ENCODE measurements around the gene FOXD4.
"Not testable (repeated sequence)": the region's sequence is repeated elsewhere in the genome, so short reads cannot be mapped to it uniquely, and the experiment has no call there.

FOXD4 gene

DNA sequence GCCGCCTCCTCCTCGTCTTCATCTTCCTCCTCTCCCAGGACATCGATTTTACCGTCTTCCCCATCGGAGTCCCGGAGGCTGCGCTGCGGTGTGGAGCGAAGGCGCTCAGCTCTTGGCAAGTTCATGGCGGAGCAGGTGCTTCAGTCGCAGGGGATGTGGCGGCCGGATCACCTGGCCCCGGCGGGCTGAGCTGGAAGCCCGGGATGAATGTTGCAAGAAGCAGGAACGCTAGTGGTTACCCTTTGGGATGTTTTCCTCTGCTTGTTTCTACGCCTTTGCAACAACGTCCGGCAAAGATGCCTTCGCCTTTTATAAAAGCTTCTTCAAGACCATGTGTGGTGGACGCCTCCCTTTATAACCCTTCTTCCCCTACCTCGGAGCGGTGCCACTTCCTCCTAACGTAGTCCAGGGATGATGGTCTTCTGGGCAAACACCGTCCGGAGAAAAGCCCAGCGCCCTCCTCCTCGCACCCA, at the start of gene FOXD4:
Gene FOXD4, minus strand, starts transcription at position 423 of the 473 bp plus-strand sequence. Its CDS starts 298 bp downstream, at position 125.
- DNase-seq (ENCODE audit: low spot score) = not testable (repeated sequence)

- DNase-seq (ENCODE audit: low spot score) = not testable (repeated sequence)
These were observed 41.7 kb upstream of the FOXD4 start for GRCh38 chr9:159871-160270.

- DNase-seq (ENCODE audit: low spot score) = not testable (repeated sequence)
These were observed 33.0 kb upstream of the FOXD4 start for GRCh38 chr9:151173-151572.

DNA sequence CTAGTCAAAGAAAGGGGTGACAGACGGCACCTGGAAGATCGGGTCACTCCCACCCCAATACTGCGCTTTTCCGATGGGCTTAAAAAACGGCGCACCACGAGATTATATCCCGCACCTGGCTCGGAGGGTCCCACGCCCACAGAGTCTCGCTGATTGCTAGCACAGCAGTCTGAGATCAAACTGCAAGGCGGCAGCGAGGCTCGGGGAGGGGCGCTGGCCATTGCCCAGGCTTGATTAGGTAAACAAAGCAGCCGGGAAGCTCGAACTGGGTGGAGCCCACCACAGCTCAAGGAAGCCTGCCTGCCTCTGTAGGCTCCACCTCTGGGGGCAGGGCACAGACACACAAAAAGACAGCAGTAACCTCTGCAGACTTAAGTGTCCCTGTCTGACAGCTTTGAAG, 21.7 kb upstream of the FOXD4 start:
- DNase-seq (ENCODE audit: low spot score) = not testable (repeated sequence)

DNA sequence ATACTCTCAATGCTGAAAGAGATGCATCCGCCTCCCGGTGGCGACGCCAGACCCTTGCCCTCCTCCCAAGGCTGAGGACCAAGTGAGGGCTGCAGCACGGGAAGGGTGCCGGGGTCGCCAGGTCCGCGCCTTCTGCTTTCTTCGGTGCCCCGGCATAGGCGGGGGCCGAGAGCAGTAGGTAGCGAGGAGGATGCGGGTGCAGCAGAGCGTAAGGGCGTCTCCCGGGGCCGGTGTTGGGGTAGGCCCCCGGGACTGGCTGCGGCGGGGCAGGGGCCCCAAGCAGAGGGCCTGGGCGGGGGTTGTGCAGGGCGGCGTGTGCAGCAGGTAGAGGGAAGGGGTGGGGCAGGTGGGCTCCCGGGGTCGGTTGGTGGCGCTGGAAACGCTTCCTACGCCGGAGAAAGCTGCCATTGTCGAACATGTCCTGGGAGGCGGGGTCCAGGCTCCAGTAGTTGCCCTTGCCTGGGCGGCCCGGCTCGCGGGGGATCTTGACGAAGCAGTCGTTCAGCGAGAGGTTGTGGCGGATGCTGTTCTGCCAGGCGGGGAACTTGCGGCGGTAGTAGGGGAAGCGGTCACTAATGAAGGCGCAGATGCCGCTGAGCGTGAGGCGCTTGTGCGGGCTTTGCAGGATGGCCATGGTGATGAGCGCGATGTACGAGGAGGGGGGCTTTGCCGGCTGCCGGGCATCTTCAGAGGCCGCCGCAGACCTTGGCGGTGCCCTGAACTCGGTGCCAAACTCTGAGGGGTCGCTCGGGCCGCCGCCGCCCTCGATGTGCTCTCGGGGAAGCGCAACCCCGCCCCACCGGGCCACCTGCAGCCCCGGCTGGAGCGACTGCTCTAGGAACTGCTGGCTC, 848 bp downstream of the FOXD4 start:
- DNase-seq (ENCODE audit: low spot score) = not testable (repeated sequence)

DNA sequence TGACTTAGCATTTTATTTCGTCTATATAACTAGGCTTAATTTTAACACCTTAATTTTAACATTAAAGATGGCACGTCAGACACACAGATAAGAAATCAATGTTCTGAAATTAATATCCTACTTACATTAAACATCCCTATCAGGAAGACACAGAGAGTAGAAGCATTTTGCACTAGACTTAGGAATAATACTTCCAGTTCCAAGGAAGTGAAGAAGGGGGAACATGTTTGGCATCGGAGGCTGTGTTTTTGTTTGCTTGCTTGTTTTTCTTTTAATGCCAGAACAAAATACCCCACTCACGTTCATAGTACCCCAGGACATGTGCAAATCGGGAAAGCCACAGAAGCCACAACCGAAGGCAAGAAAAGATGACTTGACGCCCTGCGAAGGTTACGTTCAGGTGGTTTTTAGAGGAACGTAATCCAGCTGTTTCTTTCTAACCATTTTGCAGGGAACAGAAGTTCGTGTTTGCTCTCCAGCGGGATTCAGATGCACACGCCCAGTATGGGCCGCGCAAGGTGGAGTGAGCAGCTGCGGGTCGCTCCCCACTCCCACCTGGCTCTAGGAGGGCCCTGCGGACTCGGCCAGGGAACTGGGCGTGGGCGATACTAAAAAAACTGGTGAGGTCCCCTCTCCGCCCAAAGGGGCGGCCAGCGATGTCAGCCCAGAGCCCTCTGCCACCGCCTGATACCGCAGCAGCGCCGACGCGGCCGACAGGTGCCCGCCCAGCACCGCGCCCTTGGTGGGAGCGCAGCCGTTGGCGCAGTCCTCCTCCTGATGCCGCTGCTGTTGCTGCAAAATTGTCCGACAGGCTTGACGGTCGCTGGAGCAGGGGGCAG, 1.8 kb downstream of the FOXD4 start:
- not testable (repeated sequence) for DNase-seq (ENCODE audit: low spot score)

GRCh38 chr9:115118-115451, 3.1 kb downstream of the FOXD4 start:
- DNase-seq (ENCODE audit: low spot score) = not testable (repeated sequence)

- not testable (repeated sequence) for DNase-seq (ENCODE audit: low spot score)
These were observed 3.7 kb downstream of the FOXD4 start for GRCh38 chr9:114267-115117.

DNA sequence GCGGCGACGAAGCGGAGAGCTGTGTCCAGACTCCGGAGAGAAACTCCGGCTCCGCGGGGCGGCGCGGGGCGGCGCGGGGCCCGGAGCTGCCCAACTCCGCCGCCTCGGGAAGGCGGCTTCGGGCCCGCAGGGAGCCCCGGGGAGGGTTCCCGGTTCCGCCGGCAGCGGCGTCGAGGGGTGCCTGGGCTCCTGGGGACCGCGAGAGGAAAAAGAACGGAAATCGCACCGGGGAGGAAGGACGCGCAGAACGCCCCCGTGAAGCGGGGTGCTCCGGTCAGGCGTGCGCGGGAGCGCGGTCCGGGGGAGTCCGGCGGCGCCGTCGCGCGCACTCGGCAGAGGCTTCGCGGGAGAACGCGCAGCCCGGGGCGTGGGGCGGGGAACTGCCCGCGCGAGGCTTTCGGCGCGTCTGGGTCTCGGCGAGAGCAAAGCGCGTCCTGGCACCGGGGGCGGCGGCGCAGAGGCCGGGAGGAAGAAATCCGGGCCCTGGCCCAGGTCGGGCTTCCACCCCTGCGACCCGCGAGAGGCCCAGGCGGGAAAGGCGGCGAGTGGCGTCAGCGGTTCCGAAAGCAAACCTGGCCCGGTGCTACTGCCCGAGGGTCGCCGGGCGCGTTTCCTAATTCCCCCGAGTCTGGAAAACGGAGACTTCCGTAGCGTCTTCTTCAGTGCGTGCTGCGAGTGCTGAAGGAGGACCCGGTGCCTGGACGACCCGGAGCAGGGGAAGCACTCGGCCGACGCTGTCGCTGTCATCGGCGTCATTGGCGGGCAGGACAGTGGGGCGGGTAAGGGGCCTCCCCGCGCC, 4.5 kb downstream of the FOXD4 start:
- DNase-seq (ENCODE audit: low spot score) = peak; percentile 11

DNA sequence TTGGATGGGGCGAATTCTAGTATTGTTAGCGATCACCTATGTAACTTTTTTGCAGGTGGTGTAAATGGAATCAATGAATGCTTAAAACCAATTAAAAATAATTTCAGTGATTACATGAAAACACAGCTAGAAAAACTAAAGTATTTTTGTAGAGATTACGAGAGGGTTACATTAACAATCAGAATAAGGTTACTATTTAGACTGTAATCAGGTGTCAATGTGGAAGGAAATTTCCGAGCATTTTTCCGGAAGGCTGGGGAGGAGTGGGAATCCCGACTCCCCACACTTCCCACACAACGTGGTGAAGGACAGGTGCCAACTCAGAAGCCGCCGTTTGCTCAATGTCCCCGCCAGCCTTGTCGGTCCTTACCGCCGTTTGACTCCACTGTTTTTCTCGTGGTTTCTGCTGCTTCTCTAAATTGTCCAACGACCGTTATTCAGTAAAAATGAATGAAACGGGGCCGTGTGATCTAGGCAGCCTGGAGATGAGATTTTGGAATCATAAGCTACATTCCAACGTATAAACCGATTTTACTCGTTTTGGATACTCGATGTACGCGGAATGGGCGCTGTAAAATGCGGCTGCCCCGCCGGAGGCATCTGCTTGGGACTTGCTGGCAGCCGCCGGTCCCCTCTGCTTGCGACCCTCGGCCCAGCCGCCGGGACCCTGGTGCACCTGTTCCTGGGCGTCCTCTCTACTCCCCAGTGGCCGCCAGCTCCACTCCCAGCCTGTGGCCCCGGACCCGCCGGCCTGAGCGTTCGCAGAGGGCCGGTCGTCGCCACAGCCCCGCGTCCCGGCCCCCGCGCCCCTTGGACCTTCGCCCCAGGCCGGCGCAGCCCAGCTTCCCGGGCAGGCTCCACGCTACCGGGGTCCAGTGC, 5.4 kb downstream of the FOXD4 start:
- DNase-seq (ENCODE audit: low spot score) = not testable (repeated sequence)

- not testable (repeated sequence) for DNase-seq (ENCODE audit: low spot score)
These were observed 7.5 kb downstream of the FOXD4 start for GRCh38 chr9:110672-111071.

DNA sequence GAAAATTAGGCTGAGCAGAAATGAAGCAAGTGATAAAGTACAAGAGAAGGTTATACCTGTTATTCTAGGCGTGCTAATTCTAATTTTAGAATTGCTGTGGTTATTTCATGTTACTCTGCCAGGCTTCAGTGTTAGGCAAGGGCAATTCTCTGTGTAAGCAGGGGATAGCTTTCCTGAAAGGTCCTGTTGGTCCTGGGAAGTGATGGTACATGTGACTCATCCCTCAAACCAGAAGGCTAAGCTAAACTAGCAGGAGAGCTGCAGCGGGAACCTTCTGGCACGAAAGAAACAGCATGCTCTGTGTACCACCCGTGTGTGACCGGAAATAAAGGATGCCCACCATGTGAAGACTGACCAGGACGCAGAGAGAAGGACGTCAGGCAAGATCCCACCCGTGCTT, 8.7 kb downstream of the FOXD4 start:
- DNase-seq (ENCODE audit: low spot score) = not testable (repeated sequence)

- DNase-seq (ENCODE audit: low spot score) = not testable (repeated sequence)
These were observed 9.3 kb downstream of the FOXD4 start for GRCh38 chr9:108742-109495.

DNA sequence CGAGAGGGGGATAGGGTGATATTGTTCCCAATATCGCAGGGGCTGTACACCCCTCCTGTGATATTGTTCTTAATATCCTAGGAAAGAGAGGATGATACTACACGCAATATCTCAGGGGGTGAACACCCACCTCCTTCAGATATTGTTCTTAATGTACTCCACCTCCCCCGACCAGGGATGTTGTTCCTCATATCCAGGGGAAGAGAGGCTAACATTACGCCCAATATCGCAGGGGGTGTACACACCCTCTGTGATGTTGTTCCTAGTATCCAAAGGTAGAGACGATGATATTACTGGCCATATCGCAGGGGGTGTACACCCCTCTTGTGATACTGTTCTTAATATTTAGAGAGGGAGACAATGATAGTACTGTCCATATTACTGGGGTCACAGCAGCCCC, 12.2 kb downstream of the FOXD4 start:
- not testable (repeated sequence) for DNase-seq (ENCODE audit: low spot score)

DNA sequence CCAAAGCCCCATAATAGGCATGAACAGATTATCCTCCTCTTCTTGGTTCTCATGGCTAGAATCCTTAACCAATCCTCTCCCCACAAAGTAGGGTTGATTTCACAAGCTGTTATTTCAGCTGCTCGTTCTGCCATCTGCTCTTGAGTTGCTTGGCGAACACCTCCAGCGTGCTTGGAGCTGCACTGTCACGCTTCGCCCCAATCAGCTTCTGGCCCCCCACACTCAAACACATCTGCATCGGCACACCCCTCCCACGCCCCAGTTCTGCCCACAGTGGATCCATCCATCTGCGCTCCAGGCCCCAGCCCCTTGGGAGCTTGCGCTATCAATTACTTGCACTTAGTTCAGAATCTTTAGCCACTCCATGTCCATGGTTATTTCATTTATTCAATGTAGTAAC, 17.8 kb downstream of the FOXD4 start:
- DNase-seq (ENCODE audit: low spot score) = not testable (repeated sequence)

DNA sequence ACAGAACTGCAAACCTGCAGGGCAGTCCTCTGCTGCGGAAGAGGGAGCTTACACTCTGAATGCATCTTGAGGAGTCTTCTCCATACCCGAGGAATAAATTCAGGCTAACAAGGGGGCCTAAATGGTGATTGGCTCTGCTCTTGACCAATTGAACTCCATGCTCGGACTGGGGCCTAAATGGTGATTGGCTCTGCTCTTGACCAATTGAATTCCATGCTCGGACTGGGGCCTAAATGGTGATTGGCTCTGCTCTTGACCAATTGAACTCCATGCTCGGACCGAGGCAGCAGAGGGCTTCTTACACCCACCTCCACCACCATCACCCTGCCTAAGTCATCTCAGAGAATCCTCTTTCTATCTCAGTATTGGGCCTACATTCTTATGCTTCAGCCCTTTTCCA, 18.4 kb downstream of the FOXD4 start:
- not testable (repeated sequence) for DNase-seq (ENCODE audit: low spot score)

GRCh38 chr9:98775-99174, 19.4 kb downstream of the FOXD4 start:
- not testable (repeated sequence) for DNase-seq (ENCODE audit: low spot score)

DNA sequence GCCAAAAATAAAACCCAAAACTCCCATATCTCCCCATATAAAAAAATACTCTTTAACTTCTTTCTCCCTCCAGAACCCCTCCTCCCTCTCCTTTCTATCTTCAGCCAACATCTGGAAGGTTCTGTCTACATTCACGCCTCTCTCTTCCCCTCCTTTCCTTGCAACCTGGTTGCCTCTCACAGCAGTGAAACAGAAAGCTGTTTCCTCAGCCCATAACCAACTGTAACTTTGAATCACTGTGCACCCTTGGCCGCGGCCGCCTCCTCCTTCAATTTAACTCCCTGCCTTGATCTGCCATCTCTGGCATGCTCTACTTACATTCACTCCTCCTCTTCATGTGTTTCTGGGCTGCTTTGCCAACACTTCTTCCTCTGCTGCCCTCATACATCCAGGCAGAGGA, 23.2 kb downstream of the FOXD4 start:
- DNase-seq (ENCODE audit: low spot score) = not testable (repeated sequence)

GRCh38 chr9:94323-94722, 23.9 kb downstream of the FOXD4 start:
- not testable (repeated sequence) for DNase-seq (ENCODE audit: low spot score)
